Bronchial epithelial cell (primary cell): ENCODE data around the gene BCAS3. TPM values are rescaled to one million over a fixed set of nuclear protein-coding genes. Genes with fewer than 3 reads are reported as not detected.
A peak's percentile ranks its signal among the peaks of the same experiment; 100 is the strongest.

ENCODE experiments used
- DNase-seq: peaks from one replicate; pipeline ENCODE4 v3.0.0-alpha.2; 2010; ENCODE audit warnings: low read depth
- FAIRE-seq: peaks from 2 replicates; lab custom pipeline; 2011; peaks lifted over from hg19 to GRCh38; lab: Jason Lieb, UNC
- H3K27me3 ChIP-seq: 2 replicates; pipeline ENCODE4 v1.5.1; 2011; ENCODE audit warnings: low read length; ENCODE audit not compliant: control insufficient read depth, insufficient read depth
- H3K36me3 ChIP-seq: 2 replicates; pipeline ENCODE4 v1.5.1; 2011; ENCODE audit warnings: low read length; ENCODE audit not compliant: control insufficient read depth, insufficient read depth
- H3K4me3 ChIP-seq: 2 replicates; pipeline ENCODE4 v1.5.1; 2011; ENCODE audit warnings: mild to moderate bottlenecking, low read depth, low read length, control low read depth
- CTCF ChIP-seq: IDR thresholded peaks from 2 replicates; pipeline ENCODE4 v1.5.1; 2011; ENCODE audit warnings: mild to moderate bottlenecking, moderate library complexity, low read length, control low read depth, inconsistent platforms; ENCODE audit not compliant: insufficient read depth, severe bottlenecking
- total RNA-seq: library from RNA; depleted of rRNA; stranded (reverse); fragments of >200 nt; gene quantifications from 2 replicates; pipeline ENCODE4 v1.2.1, GENCODE V29; 2014

BCAS3 gene
- total RNA-seq, 1 donor from 2014 or later: 10.3 TPM

- TF ChIP-seq CTCF: no peak
- DNase-seq (no peak), FAIRE-seq (no peak)
- Histone ChIP-seq H3K36me3 (no peaks in the 10 kb centered on the region), H3K4me3 (no peak overlapping the region), H3K27me3 (no peaks in the 10 kb centered on the region)
Measured at GRCh38 chr17:60741031-60741430, 63.4 kb downstream of the BCAS3 start.

- no peak overlapping the region for H3K4me3 ChIP-seq
- no peaks in the 10 kb centered on the region for H3K27me3 ChIP-seq
- DNase-seq (no peak), FAIRE-seq (no peak)
- TF ChIP-seq CTCF: no peak
- no peaks in the 10 kb centered on the region for H3K36me3 ChIP-seq
Measured at GRCh38 chr17:60743282-60743681, 65.6 kb downstream of the BCAS3 start.

- FAIRE-seq (no peak), DNase-seq (peak; percentile 53)
- Histone ChIP-seq H3K36me3 (no peaks in the 10 kb centered on the region), H3K4me3 (no peak overlapping the region), H3K27me3 (no peaks in the 10 kb centered on the region)
- TF ChIP-seq CTCF: no peak
Measured at GRCh38 chr17:60743799-60744198, 66.1 kb downstream of the BCAS3 start.

- DNase-seq (no peak), FAIRE-seq (no peak)
- Histone ChIP-seq H3K27me3 (no peaks in the 10 kb centered on the region), H3K36me3 (no peaks in the 10 kb centered on the region), H3K4me3 (no peak overlapping the region)
- no peak for TF ChIP-seq CTCF
Measured at GRCh38 chr17:60744355-60744966, 66.8 kb downstream of the BCAS3 start.

GRCh38 chr17:60745544-60745943 is 67.9 kb downstream of the BCAS3 start:
- Histone ChIP-seq H3K4me3 (no peak overlapping the region), H3K36me3 (no peaks in the 10 kb centered on the region), H3K27me3 (no peaks in the 10 kb centered on the region)
- TF ChIP-seq CTCF: no peak
- FAIRE-seq (no peak), DNase-seq (no peak)
